ENCODE results near the gene PPIA. TPM values are rescaled to one million over a fixed set of nuclear protein-coding genes. Genes with fewer than 3 reads are reported as not detected.

PPIA gene
- total RNA-seq, 1 experiment from 2014 or later: 2,836 TPM

DNA sequence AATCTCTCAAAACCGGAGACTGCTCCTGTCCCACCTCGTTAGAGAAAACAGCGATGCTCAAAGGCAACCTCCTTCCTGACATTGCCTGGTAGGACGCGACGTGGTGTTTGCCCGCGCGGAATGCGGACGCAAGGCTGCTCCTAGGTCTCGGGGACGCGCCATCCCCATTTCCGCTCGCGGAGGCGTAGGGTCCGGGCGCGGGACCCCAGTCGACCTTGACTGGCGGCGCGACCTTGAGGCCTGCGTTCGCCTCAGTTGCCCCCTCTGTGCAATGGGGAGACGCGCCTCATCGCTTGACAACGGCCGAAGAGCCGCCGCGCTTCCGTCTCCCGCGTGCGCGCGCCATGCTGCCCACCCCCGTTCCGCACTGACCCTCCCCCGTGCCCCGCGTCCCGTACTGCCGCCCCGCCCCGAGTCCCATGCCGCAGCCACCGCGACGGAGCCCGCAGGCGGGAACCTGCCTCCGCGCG, 412 bp upstream of the PPIA start:
- BruUV-seq (replicated peaks): TSS peak; percentile 77
- Histone ChIP-seq H3K4me3 (replicated peaks in 1 of 2; ENCODE audit: low read depth in 1 of 2, low read length in 2 of 2) (peak overlapping the region; percentile 80 to 96), H3K9me3 (ENCODE audit: control insufficient read depth in 1 of 2, insufficient read depth in 1 of 2, low read depth in 1 of 2, low read length in 2 of 2) (no peaks in the 10 kb centered on the region), H3K27me3 (ENCODE audit: insufficient read depth, low read length) (no peaks in the 10 kb centered on the region), H3K79me2 (ENCODE audit: insufficient read depth, low read length) (peaks cover 57% of the 10 kb centered on the region), H3K9me2 (ENCODE audit: insufficient read depth) (no peaks in the 10 kb centered on the region), H3K36me3 (ENCODE audit: control insufficient read depth in 1 of 2, insufficient read depth in 2 of 2, low read length in 2 of 2) (peaks cover 13 to 37% of the 10 kb centered on the region in 2 experiments), H3K4me2 (ENCODE audit: low read length) (peak overlapping the region; percentile 90), H3K27ac (ENCODE audit: low read depth, low read length) (peak overlapping the region; percentile 93), H2AFZ (ENCODE audit: low read depth, low read length, poor library complexity, severe bottlenecking) (no peak overlapping the region), H4K20me1 (ENCODE audit: insufficient read depth) (peaks cover 31% of the 10 kb centered on the region; the same call in 1 of the 2 replicates), H3K4me1 (ENCODE audit: control insufficient read depth in 1 of 2, insufficient read depth in 2 of 2, low read length in 2 of 2) (peaks cover 9 to 41% of the 10 kb centered on the region in 2 experiments; a peak in 3 of 4 replicates), H3K9ac (ENCODE audit: low read length) (peak overlapping the region; percentile 100)
- RAD21 ChIA-PET (ENCODE audit: low non-redundant PET in 1 of 2, low total read pairs in 2 of 2, uncharacterized antibody in 2 of 2, unreplicated experiment in 2 of 2): no interaction called here
- CTCF ChIA-PET: no interaction called here
- no peak for TF ChIP-seq ELF1 (IDR thresholded peaks at IDR 0.05; ENCODE audit: borderline replicate concordance, low read depth)
- no peak for TF ChIP-seq RAD21 (IDR thresholded peaks at IDR 0.05; ENCODE audit: low read depth)
- no peak for TF ChIP-seq EZH2 (IDR thresholded peaks at IDR 0.05)
- no peak; the same call in 1 of the 2 replicates for TF ChIP-seq EGR1 (IDR thresholded peaks at IDR 0.05; ENCODE audit: low read depth)
- TF ChIP-seq, protein P1, sequence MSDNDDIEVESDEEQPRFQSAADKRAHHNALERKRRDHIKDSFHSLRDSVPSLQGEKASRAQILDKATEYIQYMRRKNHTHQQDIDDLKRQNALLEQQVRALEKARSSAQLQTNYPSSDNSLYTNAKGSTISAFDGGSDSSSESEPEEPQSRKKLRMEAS (IDR thresholded peaks at IDR 0.05): peak; percentile 89
- no peak for TF ChIP-seq CEBPB (IDR thresholded peaks at IDR 0.05; ENCODE audit: low read depth)
- no peak for TF ChIP-seq ZFX (IDR thresholded peaks at IDR 0.05)
- TF ChIP-seq TCF7L2 (IDR thresholded peaks at IDR 0.05; ENCODE audit: borderline replicate concordance, extremely low read depth, insufficient read depth, insufficient read length): no peak
- DNase-seq (ENCODE audit: low read depth, low spot score): peak; percentile 16
- POLR2A ChIA-PET: interaction anchor here (1.0 kb wide), 1 partner anchor 9 kb away, joined by 3 read pairs; no protein-coding TSS in a partner anchor
- ATAC-seq: peak; percentile 37
- intact Hi-C loops (cut with micrococcal nuclease): loop anchor here (1.0 to 10.0 kb wide), 4 partner anchors 51 to 207 kb away; partner anchors contain the start of gene H2AZ2

All from HCT116 (cell line).